Epithelial cell of proximal tubule (primary cell): ENCODE results near the gene RAB41. TPM values are rescaled to one million over a fixed set of nuclear protein-coding genes. Genes with fewer than 3 reads are reported as not detected.
"Not testable (repeated sequence)": the region's sequence is repeated elsewhere in the genome, so short reads cannot be mapped to it uniquely, and the experiment has no call there.

Experiments
- DNase-seq: peaks from one replicate; pipeline ENCODE4 v3.0.0-alpha.2; 2011; ENCODE audit warnings: low read depth
- H3K4me3 ChIP-seq: 2 replicates; pipeline ENCODE4 v1.5.1; 2011; ENCODE audit warnings: low read depth, mild to moderate bottlenecking, low read length
- total RNA-seq: library from RNA; depleted of rRNA; stranded (reverse); fragments of >200 nt; gene quantifications from 2 replicates; pipeline ENCODE4 v1.2.3, GENCODE V29; 2015
- TF ChIP-seq, protein P1 (sequence below): conservative IDR thresholded peaks from 2 replicates; pipeline ENCODE4 v1.5.1; 2012; ENCODE audit warnings: low read depth, mild to moderate bottlenecking, low read length

Gene RAB41
- total RNA-seq, 1 donor from 2014 or later: not detected

DNA sequence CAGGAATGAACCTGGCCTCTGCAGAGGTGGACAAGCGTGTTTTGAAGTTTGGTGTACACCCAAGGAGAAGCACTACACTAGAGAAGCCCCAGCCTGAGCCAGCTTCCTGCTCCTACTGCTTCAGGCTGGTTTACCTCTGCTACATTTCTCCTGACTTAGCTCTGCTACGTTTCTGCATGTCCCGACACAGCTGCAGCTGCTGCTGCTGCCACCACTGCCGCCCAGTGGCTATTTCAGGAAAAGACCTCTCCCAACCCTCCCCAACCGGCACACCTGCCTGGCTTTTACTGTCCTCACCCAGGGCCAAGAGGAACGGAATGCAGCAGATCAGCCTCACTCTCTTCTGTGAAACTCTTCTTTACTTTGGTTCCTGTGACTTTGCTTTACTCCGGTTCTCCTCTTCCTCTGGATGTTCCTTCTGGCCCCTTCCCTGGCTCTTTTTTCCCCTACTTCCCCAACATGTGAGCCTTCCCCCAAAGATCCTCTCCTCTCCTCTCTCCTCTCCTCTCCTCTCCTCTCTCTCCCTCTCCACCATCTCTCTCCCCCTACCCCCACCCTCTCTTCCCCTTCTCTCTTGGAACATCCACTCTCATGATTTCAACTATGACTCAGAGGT, 18.9 kb upstream of the RAB41 start:
- H3K4me3 ChIP-seq: no peak overlapping the region
- TF ChIP-seq, protein P1, sequence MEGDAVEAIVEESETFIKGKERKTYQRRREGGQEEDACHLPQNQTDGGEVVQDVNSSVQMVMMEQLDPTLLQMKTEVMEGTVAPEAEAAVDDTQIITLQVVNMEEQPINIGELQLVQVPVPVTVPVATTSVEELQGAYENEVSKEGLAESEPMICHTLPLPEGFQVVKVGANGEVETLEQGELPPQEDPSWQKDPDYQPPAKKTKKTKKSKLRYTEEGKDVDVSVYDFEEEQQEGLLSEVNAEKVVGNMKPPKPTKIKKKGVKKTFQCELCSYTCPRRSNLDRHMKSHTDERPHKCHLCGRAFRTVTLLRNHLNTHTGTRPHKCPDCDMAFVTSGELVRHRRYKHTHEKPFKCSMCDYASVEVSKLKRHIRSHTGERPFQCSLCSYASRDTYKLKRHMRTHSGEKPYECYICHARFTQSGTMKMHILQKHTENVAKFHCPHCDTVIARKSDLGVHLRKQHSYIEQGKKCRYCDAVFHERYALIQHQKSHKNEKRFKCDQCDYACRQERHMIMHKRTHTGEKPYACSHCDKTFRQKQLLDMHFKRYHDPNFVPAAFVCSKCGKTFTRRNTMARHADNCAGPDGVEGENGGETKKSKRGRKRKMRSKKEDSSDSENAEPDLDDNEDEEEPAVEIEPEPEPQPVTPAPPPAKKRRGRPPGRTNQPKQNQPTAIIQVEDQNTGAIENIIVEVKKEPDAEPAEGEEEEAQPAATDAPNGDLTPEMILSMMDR: peak; percentile 62
- DNase-seq: no peak

DNA sequence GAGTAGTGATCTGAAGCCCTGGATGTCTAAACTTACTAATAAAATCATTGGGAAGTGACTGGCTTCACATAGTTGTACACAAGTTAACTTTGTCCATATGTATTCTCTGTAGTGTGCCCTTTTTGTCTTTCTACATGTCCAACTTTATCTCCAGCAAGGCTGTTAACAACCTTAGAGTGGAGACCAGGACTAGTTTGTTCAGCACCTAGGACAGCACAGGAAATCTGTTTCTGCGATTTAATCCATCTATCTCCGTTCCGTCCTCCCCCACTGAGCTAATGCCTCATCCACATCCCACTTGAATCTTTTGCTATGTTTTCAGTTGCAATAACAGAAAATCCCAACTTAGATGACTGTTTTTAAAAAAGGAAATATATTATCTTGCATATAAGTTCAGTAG, 17.2 kb upstream of the RAB41 start:
- no peak for DNase-seq
- TF ChIP-seq, protein P1: no peak
- no peak overlapping the region for H3K4me3 ChIP-seq

DNA sequence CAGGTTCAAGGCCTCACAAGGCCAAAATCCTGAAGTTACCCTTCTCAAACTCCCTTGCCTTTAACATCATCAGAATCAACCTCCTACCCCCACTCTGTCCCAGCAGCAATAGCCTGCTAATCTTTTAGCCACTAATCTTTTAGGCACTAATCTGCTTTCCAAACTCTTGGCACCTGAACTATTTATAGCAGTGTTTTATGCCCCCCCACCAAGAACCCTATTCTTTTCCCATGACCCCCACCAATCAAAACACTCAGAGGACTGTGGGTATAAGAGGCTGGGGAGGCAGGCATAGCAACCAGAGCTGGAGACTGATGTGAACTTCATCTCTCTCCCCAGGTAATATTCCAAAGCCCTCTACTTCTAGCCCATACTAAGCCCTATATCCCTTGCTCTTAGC, 13.9 kb upstream of the RAB41 start, which contains the start of gene ARR3:
Gene ARR3 (plus strand): TSS at position 301 of the 400 bp plus-strand sequence. CDS start 1,052 bp downstream, outside the sequence.
- TF ChIP-seq, protein P1: no peak
- H3K4me3 ChIP-seq: no peak within 1 kb of the TSS
- DNase-seq: no peak

DNA sequence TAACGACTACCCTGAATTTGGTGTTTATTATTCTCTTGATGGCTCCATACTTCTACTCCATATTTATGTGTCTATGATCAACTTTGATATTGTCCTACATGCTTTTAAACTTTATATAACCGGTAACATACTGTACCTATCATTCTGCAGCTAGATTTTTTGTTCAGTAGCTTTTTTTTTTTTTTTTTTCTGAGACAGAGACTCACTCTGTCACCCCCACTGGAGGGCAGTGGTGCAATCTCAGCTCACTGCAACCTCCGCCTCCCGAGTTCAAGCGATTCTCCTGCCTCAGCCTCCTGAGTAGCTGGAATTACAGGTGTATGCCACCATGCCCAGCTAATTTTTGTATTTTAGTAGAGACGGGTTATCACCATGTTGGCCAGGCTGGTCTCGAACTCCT, 7.9 kb upstream of the RAB41 start:
- not testable (repeated sequence) for DNase-seq

DNA sequence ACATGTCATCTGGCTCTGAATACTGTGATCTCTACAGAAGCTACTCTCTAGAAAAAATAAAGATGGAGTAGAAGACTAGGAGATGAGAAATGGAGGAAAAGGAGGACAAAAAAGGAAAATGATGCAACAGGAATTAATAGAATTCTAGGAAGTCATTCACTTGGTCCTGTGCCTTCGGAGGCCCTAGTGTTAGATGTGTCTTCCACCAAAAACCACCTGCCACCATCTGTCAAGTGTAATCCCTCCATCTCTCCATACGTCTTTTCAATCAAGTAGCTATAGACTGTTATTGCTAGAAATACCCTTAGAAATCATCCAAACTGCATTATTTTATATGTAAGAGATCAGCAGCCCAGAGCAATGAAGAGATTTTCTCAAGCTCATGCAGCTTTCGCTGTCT, 2.9 kb upstream of the RAB41 start:
- no peak overlapping the region for H3K4me3 ChIP-seq
- TF ChIP-seq, protein P1: no peak
- no peak for DNase-seq

More for the DNA sequence above, 7.9 kb upstream of the RAB41 start:
- not testable (repeated sequence) for H3K4me3 ChIP-seq

DNA sequence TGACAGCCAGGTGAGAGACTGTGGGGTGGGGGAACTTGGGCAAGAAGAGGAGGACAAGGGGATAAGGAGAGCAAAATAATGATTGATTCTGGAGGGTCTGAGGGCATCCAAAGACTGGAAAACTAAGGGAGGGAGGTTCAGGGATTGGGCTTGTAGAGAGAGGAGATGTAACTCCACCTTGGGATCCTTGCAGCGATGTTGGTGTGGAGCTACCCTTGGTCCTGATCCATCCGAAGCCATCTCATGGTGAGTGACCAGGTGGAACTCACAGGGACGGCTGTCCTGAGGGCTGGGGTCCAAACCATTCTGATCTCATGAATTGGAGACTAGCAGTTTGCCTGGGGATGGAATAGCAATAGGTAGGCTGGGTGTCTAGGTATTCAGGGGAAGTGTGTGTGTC, 1.4 kb upstream of the RAB41 start:
- no peak for DNase-seq
- TF ChIP-seq, protein P1: no peak
- H3K4me3 ChIP-seq: no peak overlapping the region

DNA sequence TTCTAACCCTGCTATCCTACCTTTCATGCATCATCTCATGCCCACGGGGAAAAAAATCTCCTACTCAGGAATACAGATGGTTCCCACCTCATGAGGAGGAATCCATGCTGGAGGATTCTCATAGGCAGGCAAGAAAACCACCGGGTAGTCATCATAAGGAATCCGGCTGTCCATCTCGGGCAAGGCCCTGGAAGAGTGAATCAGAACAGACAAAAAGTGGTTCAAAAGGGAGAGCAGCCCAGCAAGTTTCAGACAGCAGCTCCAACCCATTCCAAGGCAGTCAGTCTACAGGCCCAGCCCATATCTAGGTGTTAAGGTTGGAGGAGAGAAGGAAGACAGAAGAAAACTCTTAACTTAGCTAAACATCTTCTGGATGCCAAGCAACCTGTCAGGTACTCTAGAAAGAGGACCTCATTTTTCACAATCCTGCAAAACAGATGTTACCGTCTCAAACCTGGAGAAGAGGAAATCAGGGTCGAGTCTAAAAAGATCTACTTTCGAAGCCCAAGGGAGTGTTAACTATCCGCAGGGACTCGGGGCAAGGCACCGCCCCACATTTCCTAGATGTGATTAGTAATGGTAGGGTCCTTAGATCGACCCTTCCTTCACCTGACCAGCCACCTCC, 7.3 kb downstream of the RAB41 start:
- TF ChIP-seq, protein P1: no peak
- peak overlapping the region; percentile 76 for H3K4me3 ChIP-seq
- no peak for DNase-seq
